NT2/D1 (cell line): Measurements from ENCODE around the gene INPP5B.

ENCODE experiments used
- YY1 ChIP-seq: IDR thresholded peaks from 2 replicates; pipeline ENCODE4 v1.6.1; 2011; ENCODE audit not compliant: insufficient read length, insufficient read depth
- ZNF274 ChIP-seq: IDR thresholded peaks from 2 replicates; pipeline ENCODE4 v1.6.1; 2011; ENCODE audit warnings: mild to moderate bottlenecking, low read depth, low read length

- TF ChIP-seq YY1 (no peak), ZNF274 (no peak)
Measured at GRCh38 chr1:37944816-37945215, 2.0 kb downstream of the INPP5B start.
